UCSD-AML1 (cell line): ENCODE results near the gene NDUFA13.
"Not testable (repeated sequence)": the region's sequence is repeated elsewhere in the genome, so short reads cannot be mapped to it uniquely, and the experiment has no call there.

Experiments
- DNase-seq: peaks from one replicate; lab custom pipeline; 2025; ENCODE audit not compliant: unreplicated experiment; lab: John Stamatoyannopoulos, UW

The NDUFA13 gene

DNA sequence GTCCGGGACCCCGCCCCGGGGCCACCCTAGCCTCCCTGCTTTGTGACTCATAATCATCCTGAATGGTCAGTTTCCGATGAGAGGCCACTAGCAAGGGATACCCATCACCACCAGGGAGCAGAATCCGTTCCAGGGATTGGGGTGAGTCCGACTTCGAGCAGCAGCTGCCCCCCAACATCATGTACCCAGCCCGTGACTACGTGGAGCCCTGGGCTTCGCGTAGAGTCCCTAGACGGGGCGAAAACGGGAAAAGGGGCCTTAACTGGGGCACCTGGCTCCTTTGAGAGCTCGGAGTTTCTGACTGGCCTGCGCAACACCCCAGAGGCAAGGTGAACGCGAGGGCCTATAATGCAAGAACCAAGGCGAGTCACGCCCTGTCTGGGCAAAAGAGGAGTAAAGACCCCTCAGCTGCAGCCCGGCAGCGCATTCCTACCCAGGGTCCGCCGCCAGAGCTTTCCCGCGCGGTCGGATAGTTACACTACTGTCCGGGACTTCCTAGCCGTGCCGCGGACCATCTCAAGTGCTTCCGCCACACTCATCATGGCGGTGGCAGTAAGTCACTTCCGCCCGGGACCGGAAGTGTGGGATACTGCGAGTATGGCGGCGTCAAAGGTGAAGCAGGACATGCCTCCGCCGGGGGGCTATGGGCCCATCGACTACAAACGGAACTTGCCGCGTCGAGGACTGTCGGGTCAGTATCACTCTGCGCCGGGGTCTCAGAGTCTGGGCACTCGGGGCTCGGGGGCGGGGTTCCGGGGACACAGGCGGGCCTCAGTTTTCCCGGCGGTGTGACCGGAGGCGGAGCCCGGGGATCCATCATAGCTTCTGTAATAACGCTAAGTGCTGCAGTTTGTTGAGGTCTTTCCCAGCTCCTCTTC lies at the start of gene NDUFA13:
TSS of gene NDUFA13 (plus strand) at position 584 of the 878 bp plus-strand sequence. CDS start at position 598, 14 bp downstream.
- peak; percentile 92 for DNase-seq

GRCh38 chr19:19468424-19469050 lies 47.5 kb upstream of the NDUFA13 start:
- DNase-seq: no peak

GRCh38 chr19:19470579-19470978 lies 45.4 kb upstream of the NDUFA13 start:
- DNase-seq: no peak

DNA sequence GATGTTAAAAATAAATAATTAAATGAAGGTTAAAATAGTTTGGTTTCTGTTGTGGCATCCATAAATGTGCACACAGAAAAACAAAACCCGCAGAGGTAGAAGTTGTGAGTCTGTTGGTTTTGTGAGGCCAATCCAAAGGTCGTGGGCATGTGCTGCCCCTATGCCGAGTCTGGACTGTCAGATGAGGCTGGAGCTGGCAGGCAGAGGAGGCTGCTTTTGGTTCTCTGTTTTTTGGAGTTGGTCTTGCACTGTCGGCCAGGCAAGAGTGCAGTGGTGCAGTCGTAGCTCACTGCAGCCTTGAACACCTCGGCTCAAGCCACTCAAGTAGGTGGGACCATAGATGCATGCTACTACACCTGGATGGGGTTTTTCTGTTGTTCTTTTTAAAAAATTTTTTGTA lies 44.3 kb upstream of the NDUFA13 start:
- DNase-seq: no peak

- not testable (repeated sequence) for DNase-seq
These were observed 43.9 kb upstream of the NDUFA13 start for GRCh38 chr19:19472106-19472505.

GRCh38 chr19:19475015-19475765 lies 40.8 kb upstream of the NDUFA13 start:
- DNase-seq: no peak

GRCh38 chr19:19475849-19476828 lies 39.9 kb upstream of the NDUFA13 start:
- peak; percentile 18 for DNase-seq

GRCh38 chr19:19477705-19478383 lies 38.2 kb upstream of the NDUFA13 start:
- DNase-seq: no peak

DNA sequence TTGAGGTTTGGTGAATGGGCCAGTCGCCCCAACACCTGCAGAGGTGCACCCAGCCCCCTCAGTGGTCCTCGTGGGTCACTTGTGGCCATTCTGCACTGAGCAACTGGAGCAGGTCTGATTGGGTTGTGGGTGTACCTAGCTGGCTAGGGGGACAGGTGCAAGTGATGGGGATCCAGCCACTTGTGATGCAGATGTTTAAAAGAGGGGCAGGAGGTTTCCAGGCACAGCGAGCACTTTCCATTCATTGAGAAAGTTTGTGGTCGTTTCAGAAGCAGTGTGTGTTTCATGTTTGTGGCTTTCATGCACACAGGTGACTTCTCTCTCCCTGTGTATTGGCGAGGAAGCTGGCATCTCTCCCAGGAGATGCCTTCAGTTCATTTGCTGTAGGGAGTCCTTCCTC lies 35.3 kb upstream of the NDUFA13 start:
- no peak for DNase-seq

DNA sequence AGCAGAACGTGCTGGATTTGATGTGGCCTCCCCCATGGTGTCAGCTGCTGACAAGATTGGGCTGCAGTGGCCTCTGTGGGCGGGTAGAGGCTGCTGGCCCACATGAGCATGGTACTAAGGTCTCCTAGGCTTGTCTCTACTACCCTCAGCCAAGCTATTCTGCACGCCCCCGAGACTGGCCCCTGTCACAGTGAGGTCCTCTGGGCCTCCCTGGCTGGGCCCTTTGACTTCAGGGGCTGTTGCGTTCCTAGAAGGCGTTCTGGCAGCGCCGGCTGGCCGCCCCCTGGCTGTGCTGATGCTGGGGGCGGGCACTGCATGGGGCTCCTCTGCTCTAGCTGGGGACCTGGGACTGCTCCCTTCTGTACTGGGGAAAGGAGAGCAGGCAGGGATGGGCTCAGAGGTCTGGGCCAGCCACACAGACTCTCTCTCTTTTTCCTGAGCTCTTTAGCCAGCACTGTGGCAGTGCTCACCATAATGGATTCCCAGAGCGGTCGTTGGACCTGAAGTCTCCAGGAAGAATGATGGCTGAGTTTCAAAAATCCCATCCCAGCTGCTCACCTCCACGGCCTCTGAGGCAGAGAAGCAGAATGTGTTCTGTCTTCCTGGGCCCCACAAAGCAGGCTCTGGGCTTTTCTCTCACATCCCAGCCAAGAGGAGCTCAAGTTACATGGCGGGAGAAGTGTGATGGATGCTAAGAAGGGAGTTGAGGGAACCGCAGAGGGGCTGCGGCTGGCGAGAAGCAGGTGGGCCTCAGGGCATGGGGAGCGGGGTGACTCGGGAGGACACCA lies 33.0 kb upstream of the NDUFA13 start:
- DNase-seq: no peak

DNA sequence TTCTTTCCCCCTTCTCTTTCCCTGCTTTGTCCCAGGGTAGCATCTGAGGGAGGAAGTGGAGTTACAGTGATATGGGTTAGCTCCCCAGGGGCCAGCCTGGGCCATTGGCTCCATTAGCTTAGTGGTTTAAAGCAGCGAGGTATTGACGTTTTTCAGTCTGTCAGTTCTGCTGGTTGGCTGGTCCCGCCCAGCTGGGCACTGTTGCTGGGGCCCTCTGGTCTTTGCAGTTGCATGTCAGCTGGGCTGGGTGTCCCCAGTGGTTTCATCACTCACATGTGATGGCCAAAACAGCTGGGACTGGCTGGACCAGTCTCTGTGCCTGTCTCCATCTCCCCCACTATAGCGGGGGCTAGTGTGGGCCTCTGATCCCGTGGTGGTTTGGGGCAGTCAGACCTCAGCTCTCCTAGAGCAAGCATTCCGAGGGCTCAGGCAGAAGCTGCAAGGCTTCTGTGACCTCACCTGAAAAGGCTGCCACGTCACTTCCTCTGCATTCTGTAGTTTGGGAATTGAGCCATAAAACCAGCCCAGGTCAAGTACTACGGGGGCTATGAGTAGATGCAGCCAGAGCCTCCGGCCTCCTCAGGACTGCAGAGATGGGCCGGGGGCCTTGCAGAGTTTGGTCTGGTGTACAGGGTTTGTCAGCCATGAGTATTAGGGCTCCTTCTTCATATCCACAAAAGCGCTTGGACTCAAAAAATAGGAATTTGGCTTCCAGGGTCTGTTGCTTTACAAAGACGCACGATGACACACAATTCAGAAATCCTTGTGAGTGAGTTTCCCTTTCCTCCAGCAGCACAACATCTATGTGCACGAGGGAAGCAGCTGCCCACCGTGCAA lies 30.6 kb upstream of the NDUFA13 start:
- DNase-seq: no peak

GRCh38 chr19:19485998-19486290 lies 30.1 kb upstream of the NDUFA13 start:
- no peak for DNase-seq

DNA sequence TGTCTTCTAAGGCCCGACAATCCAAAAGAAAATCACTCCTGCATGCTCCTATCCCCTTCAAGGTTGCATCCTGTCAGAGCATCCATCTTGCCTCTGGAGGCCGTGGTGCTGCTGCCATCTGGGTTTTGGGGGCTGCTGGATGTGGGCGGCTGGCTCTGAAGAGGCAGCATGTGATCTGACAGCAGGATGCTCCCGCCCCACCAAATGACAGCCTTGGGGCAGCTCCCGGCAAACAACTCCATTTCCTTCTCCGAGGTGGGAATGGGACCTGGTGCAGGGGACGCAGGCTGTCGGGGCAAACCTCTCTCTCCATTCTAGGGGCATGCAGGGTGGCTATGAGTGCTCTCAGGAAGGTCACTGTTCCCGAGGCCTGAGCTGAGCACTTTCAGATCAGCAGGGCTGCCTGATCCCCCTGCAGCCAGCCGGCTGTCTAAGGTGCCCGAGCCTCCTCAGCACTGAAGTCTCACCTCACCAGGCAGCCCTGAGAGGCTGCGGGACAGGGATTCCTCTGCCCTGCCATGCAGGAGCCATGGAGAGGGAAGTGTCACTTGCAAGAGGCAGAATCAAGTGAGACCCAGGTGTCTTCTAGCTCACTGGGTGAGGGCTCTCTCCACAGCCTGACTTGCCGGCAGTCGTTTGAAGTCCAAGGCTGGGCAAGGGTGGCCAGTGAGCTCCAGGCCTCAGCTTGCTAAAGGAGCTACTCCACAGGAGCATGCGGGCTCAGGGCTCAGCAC lies 29.5 kb upstream of the NDUFA13 start:
- DNase-seq: no peak

DNA sequence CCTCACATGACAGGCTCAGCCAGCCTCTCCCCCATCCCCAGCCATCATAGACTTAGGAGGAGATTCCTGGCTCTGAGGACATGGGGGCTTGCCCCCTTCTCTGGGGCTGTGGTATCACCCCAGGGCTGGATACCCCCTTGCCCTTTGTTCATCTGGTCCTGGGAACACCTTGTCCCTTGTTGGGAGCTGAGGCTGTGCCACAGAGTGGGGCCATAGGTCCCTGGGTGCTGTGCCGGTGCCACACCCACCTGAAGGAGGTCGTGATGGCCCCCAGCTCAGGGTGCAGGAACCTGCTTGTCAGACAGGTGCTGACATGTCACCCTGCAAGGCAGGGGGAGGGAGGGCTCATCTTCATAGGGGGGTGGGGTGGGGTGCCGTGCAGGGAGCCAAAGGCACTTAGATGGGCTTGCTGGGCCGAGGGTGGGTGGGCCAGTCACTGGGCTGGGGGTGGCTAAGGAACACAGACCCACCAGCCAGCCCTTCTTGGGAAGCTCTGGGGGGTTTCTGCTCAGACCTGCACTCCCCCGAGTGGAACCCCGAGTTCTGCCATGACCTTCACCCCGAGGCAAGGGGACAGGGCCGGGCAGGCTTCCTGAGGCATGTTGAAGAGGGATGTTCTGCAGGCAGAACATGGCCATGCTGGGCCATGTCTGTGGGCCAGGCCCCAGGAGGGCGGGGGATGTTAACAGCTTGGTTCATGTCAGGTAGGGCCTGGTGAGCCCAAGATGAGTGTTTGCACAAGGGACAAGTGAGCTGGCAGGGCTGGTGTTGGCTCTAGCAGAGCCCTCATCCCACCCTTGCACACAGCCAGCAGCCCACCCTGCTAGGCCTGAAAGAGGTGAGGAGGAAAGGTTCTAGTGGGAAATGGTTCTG lies 28.7 kb upstream of the NDUFA13 start:
- DNase-seq: no peak

GRCh38 chr19:19487950-19488874 lies 27.8 kb upstream of the NDUFA13 start:
- DNase-seq: no peak
